SU-DHL-6 (cell line): ENCODE measurements around the gene HEXD.

Experiments used
- CTCF ChIP-seq: fragments of 200-600 bp; sonication (generic); IDR thresholded peaks from one replicate; pipeline ENCODE4 v1.5.1; 2017; ENCODE audit warnings: antibody characterized with exemption, mild to moderate bottlenecking, low read length, moderate library complexity; ENCODE audit not compliant: insufficient read depth, poor library complexity, severe bottlenecking
- EZH2phosphoT487 ChIP-seq: fragments of 200-600 bp; sonication (generic), shearing (Covaris generic); conservative IDR thresholded peaks from 2 replicates; pipeline ENCODE4 v1.6.1; 2018; ENCODE audit warnings: mild to moderate bottlenecking, antibody characterized with exemption, low read length, moderate library complexity, mixed read lengths

DNA sequence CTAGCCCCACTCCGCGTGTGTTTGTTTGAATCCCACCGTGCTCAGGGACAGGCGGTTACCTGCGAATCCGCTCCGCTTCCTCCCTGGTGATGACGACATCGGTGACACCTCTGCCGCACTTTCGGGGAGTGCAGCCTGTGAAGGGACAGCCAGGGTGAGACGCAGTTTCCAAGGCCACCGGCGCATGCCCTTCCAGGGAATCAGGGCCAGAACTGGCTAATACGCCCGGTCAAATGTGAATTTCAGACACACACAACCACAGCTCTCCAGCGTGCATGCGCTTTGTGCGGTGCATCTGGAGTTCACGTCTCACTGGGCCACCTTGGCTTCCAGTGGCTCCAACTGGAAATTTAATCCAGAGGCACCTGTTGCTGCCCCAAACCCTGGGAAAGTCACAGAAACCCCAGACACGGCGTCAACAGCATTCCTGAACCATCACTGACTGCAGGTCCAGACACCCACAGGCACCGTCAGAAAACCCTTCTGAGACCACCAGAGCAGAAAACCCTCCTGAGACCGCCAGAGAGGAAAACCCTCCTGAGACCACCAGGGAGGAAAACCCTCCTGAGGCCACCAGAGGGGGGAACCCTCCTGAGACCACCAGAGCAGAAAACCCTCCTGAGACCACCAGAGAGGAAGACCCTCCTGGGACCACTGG lies 6.6 kb upstream of the HEXD start:
- TF ChIP-seq CTCF (no peak), EZH2phosphoT487 (no peak)
